ENCODE data around the gene BLOC1S2.
"Not testable (repeated sequence)": the region's sequence is repeated elsewhere in the genome, so short reads cannot be mapped to it uniquely, and the experiment has no call there.

Gene BLOC1S2

GRCh38 chr10:100289641-100290040 lies 3.2 kb upstream of the BLOC1S2 start:
- DNase-seq: no peak

DNA sequence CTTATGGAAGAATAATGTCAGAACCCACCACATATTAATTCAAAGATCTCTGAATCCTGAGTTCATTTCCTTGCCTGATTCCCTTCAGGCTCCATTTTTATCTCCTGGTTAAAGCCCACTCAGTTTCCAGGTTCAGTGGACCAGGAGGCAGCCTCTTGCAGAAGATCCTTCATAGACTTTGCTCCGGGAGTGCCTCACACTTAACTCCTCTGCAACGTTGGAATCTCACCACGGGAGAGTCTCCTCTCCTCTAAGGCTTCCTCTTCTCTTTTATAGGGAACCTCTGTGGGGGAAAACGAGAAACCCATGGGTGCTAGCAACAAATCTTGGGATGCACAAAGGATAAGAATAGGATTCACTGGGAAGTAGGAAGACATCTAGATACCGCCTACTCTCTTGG lies 1.7 kb upstream of the BLOC1S2 start:
- no peak for DNase-seq

DNA sequence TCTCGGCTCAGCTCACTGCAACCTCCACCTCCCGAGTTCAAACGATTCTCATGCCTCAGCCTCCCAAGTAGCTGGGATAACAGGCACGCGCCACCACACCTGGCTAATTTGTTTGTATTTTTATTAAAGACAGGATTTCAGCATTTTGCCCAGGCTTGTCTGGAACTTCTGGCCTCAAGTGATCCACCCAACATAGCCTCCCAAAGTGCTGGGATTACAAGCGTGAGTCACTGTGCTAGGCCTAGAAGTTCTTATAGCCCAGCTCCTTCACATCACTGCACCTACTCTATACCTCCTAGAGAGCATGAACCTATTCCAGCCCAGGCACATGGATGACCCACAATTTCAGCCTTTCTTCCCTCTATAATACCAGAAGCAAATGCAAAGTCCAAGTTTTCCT lies 1.3 kb upstream of the BLOC1S2 start:
- DNase-seq: no peak

DNA sequence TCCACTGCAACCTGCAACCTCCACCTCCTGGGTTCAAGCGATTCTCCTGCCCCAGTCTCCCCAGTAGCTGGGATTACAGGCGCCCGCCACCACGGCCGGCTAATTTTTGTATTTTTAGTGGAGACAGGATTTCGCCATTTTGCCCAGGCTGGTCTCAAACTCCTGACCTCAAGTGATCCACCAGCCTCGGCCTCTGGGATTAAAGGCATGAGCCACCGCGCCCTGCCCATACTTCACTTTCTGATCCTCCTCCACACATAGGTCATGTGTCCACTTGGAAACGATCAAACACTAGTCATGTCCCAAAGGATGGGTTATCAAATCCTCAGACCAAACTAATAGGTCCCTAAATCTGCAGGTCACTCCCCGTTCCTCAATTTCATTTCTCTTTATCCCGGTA lies 1.2 kb downstream of the BLOC1S2 start:
- DNase-seq: peak; percentile 5

GRCh38 chr10:100282907-100283306 lies 3.6 kb downstream of the BLOC1S2 start:
- no peak for DNase-seq

GRCh38 chr10:100276971-100277370 lies 9.5 kb downstream of the BLOC1S2 start:
- DNase-seq: not testable (repeated sequence)

GRCh38 chr10:100267239-100268104 lies 19.0 kb downstream of the BLOC1S2 start, which contains the start of gene CWF19L1:
Gene CWF19L1, minus strand, starts transcription at chr10:100267638. Its CDS starts 45 bp downstream, at chr10:100267593.
- peak; percentile 82 for DNase-seq

GRCh38 chr10:100265821-100266485 lies 20.5 kb downstream of the BLOC1S2 start:
- no peak for DNase-seq

- no peak for DNase-seq
Measured at GRCh38 chr10:100254191-100254590, 32.3 kb downstream of the BLOC1S2 start.

- no peak for DNase-seq
Measured at GRCh38 chr10:100253041-100253440, 33.4 kb downstream of the BLOC1S2 start.

- no peak for DNase-seq
Measured at GRCh38 chr10:100248820-100249219, 37.7 kb downstream of the BLOC1S2 start.

- no peak for DNase-seq
Measured at GRCh38 chr10:100245484-100246220, 40.8 kb downstream of the BLOC1S2 start.

- no peak for DNase-seq
Measured at GRCh38 chr10:100239851-100240250, 46.6 kb downstream of the BLOC1S2 start.

DNA sequence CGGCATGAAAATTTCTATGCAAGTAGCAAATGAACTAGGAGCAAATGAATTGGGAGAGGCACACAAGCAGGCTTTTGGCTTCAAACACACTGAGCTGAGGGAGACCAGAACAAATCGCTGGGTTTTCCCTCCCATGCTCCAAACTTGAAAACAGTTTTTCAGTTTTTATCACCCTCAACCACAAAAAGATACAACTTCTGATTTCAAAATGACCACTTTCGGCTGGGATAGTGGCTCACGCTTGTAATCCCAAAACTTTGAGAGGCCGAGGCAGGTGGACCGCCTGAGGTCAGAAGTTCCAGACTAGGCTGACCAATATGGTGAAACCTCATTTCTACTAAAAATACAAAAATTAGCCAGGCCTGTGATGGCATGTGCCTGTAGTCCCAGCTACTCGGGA lies 48.1 kb downstream of the BLOC1S2 start:
- DNase-seq: no peak

- no peak for DNase-seq
Measured at GRCh38 chr10:100232101-100232500, 54.4 kb downstream of the BLOC1S2 start.

DNA sequence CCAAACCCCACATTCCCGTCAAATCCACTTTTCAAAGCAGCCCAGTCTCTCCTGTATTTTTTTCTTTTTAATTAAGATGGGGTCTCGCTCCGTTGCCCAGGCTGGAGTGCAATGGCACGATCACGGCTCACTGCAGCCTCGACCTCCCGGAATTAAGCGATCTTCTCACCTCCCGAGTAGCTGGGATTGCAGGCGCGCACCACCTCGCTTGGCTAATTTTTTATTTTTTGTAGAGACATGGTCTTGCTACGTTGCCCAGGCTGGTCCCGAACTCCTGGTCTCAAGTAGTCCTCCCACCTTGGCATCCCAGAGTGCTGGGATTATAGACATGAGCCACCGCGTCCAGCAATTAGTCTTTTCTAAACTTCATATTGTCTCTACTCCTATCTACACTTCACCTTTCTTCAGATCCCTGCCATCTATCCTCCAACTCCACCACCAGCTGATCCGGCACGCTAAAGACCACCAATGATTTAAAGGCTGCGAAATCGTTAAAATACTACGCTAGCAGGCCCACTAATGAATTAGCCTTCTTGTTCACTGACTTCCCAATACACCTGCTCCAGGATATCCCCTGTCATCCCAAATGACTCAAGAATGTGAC lies 56.6 kb downstream of the BLOC1S2 start:
- no peak for DNase-seq

GRCh38 chr10:100223879-100224278 lies 62.6 kb downstream of the BLOC1S2 start:
- no peak for DNase-seq

Data from kidney glomerular epithelial cell (primary cell).